Fibroblast of lung (primary cell): Measurements from ENCODE around the gene MIER2.

Source experiments
- CTCF ChIP-seq, 2 donors: IDR thresholded peaks in 1 of 2; conservative IDR thresholded peaks in 1 of 2; 1 replicate in 1 of 2; 2 replicates in 1 of 2; pipeline ENCODE4 v1.5.1; 2011 to 2012; ENCODE audit warnings: low read length in 2 of 2, control low read depth in 1 of 2, inconsistent platforms in 1 of 2, low read depth in 1 of 2, mild to moderate bottlenecking in 1 of 2
- EZH2 ChIP-seq: IDR thresholded peaks from 2 replicates; pipeline ENCODE4 v1.5.1; 2012; ENCODE audit warnings: low read length, control low read depth, mild to moderate bottlenecking; ENCODE audit errors: missing control alignments

GRCh38 chr19:308471-309205 lies 36.0 kb downstream of the MIER2 start:
- TF ChIP-seq CTCF (conservative IDR thresholded peaks at IDR 0.05 in 1 of 2, IDR thresholded peaks at IDR 0.05 in 1 of 2; ENCODE audit: low read depth in 1 of 2, low read length in 2 of 2) (no peak), EZH2 (no peak)
